SU-DHL-6 (cell line): ENCODE results near the gene NRP1.

Source experiments
- H2AFZ ChIP-seq: fragments of 200-600 bp; sonication (generic); 2 replicates; pipeline ENCODE4 v1.6.1; 2014; ENCODE audit warnings: low read depth, mild to moderate bottlenecking, moderate library complexity, mixed read lengths, antibody characterized with exemption, low read length; ENCODE audit not compliant: severe bottlenecking
- H3F3A ChIP-seq: fragments of 200-600 bp; shearing (Covaris generic); 2 replicates; pipeline ENCODE4 v1.6.0; 2016; ENCODE audit warnings: antibody characterized with exemption, mild to moderate bottlenecking; ENCODE audit not compliant: insufficient read depth
- H3K27ac ChIP-seq: fragments of 200-600 bp; sonication (generic); 2 replicates; pipeline ENCODE4 v1.5.1; 2016; ENCODE audit warnings: low read depth, mild to moderate bottlenecking, low read length, moderate library complexity, mixed read lengths
- H3K27me3 ChIP-seq: fragments of 200-600 bp; sonication (generic), shearing (Covaris generic); 2 replicates; pipeline ENCODE4 v1.6.0; 2014; ENCODE audit warnings: mild to moderate bottlenecking, low read length
- H3K36me3 ChIP-seq: fragments of 200-600 bp; sonication (generic); 2 replicates; pipeline ENCODE4 v1.6.1; 2014; ENCODE audit warnings: mild to moderate bottlenecking, low read length, mixed read lengths
- H3K4me2 ChIP-seq: fragments of 300-600, 200-600 bp; shearing (Covaris generic), sonication (generic); 2 replicates; pipeline ENCODE4 v1.6.0; 2014; ENCODE audit warnings: low read length, low read depth, mild to moderate bottlenecking; ENCODE audit not compliant: poor library complexity, severe bottlenecking
- H3K4me3 ChIP-seq: fragments of 200-600 bp; sonication (generic); 2 replicates; pipeline ENCODE4 v1.5.1; 2014; ENCODE audit warnings: antibody characterized with exemption, low read length, mild to moderate bottlenecking, mixed read lengths; ENCODE audit not compliant: insufficient read depth, poor library complexity, severe bottlenecking
- H3K79me2 ChIP-seq: fragments of 200-600 bp; sonication (generic); 2 replicates; pipeline ENCODE4 v1.6.1; 2014; ENCODE audit warnings: mild to moderate bottlenecking, low read length, moderate library complexity; ENCODE audit not compliant: insufficient read depth
- H3K9ac ChIP-seq: fragments of 200-600 bp; sonication (generic); 2 replicates; pipeline ENCODE4 v1.7.0; 2014; ENCODE audit warnings: mild to moderate bottlenecking, low read length
- H3K9me2 ChIP-seq: fragments of 200-600 bp; sonication (generic); replicated peaks from 2 replicates; pipeline ENCODE4 v1.6.1; 2014; ENCODE audit warnings: low read length; ENCODE audit not compliant: insufficient read depth
- H3K9me3 ChIP-seq: fragments of 200-600 bp; sonication (generic); 2 replicates; pipeline ENCODE4 v1.6.1; 2014; ENCODE audit warnings: low read length, mixed read lengths; ENCODE audit not compliant: insufficient read depth
- H4K20me1 ChIP-seq: fragments of 200-600 bp; sonication (generic); 2 replicates; pipeline ENCODE4 v1.6.1; 2014; ENCODE audit warnings: low read depth, mild to moderate bottlenecking, antibody characterized with exemption, low read length, moderate library complexity, mixed read lengths
- CTCF ChIP-seq: fragments of 200-600 bp; sonication (generic); IDR thresholded peaks from one replicate; pipeline ENCODE4 v1.5.1; 2017; ENCODE audit warnings: antibody characterized with exemption, mild to moderate bottlenecking, low read length, moderate library complexity; ENCODE audit not compliant: insufficient read depth, poor library complexity, severe bottlenecking
- EZH2phosphoT487 ChIP-seq: fragments of 200-600 bp; sonication (generic), shearing (Covaris generic); conservative IDR thresholded peaks from 2 replicates; pipeline ENCODE4 v1.6.1; 2018; ENCODE audit warnings: mild to moderate bottlenecking, antibody characterized with exemption, low read length, moderate library complexity, mixed read lengths

Gene NRP1

GRCh38 chr10:33260403-33261149 is 73.9 kb downstream of the NRP1 start:
- H3K9me3 ChIP-seq: no peaks in the 10 kb centered on the region
- no peak overlapping the region for H3K27ac ChIP-seq
- H2AFZ ChIP-seq: no peak overlapping the region
- H3K9me2 ChIP-seq: no peaks in the 10 kb centered on the region
- H3K4me3 ChIP-seq: no peak overlapping the region
- TF ChIP-seq CTCF: no peak
- no peak for TF ChIP-seq EZH2phosphoT487
- H3K4me2 ChIP-seq: no peak overlapping the region
- no peaks in the 10 kb centered on the region for H3K79me2 ChIP-seq
- no peaks in the 10 kb centered on the region for H3K36me3 ChIP-seq
- H3K27me3 ChIP-seq: no peaks in the 10 kb centered on the region
- no peak overlapping the region for H3K9ac ChIP-seq
- no peaks in the 10 kb centered on the region for H4K20me1 ChIP-seq
- H3F3A ChIP-seq: no peaks in the 10 kb centered on the region

DNA sequence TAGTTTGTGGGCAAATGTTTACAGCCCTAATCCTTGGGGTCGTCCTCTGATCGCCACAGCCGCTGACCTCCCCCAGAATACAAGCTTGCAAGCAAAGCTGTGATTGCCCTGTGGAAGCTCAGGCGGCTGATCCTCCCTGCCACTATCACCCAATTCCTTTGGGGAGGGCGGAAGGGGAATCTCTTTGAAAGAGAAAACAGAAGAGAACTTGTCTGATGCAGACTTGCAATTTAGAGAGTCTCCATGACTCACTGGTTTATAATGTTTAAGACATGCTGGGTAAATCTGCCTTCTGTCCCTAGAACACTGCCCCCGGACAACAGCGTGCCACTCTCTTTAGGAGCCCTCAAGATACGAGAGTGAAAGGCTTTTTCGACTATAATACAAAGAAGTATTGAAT is 75.5 kb downstream of the NRP1 start:
- H3K27ac ChIP-seq: no peak overlapping the region
- H3K9me2 ChIP-seq: no peaks in the 10 kb centered on the region
- no peaks in the 10 kb centered on the region for H4K20me1 ChIP-seq
- H3K9me3 ChIP-seq: no peaks in the 10 kb centered on the region
- TF ChIP-seq CTCF (no peak), EZH2phosphoT487 (no peak)
- H3K79me2 ChIP-seq: no peaks in the 10 kb centered on the region
- H3F3A ChIP-seq: no peaks in the 10 kb centered on the region
- no peaks in the 10 kb centered on the region for H3K36me3 ChIP-seq
- H3K4me2 ChIP-seq: no peak overlapping the region
- H2AFZ ChIP-seq: no peak overlapping the region
- no peak overlapping the region for H3K4me3 ChIP-seq
- H3K27me3 ChIP-seq: no peaks in the 10 kb centered on the region
- H3K9ac ChIP-seq: no peak overlapping the region

- H3K79me2 ChIP-seq: no peaks in the 10 kb centered on the region
These were observed 76.9 kb downstream of the NRP1 start for GRCh38 chr10:33257439-33258080.

More at GRCh38 chr10:33257439-33258080, 76.9 kb downstream of the NRP1 start:
- no peak overlapping the region for H3K4me2 ChIP-seq
- H2AFZ ChIP-seq: no peak overlapping the region
- no peaks in the 10 kb centered on the region for H3K9me2 ChIP-seq
- no peak overlapping the region for H3K9ac ChIP-seq
- H3K36me3 ChIP-seq: no peaks in the 10 kb centered on the region
- TF ChIP-seq EZH2phosphoT487: no peak
- no peak for TF ChIP-seq CTCF
- H3F3A ChIP-seq: no peaks in the 10 kb centered on the region
- H3K27me3 ChIP-seq: no peaks in the 10 kb centered on the region
- no peak overlapping the region for H3K4me3 ChIP-seq
- H3K27ac ChIP-seq: no peak overlapping the region
- H3K9me3 ChIP-seq: no peaks in the 10 kb centered on the region
- H4K20me1 ChIP-seq: no peaks in the 10 kb centered on the region
